H9 (cell line): Measurements from ENCODE around the gene PHACTR1. TPM values are rescaled to one million over a fixed set of nuclear protein-coding genes. Genes with fewer than 3 reads are reported as not detected.

Experiments used
- DNase-seq: peaks from one replicate; pipeline ENCODE4 v3.0.0-alpha.2; 2017
- H2AFZ ChIP-seq: one replicate; pipeline ENCODE4 v1.6.1; 2013; ENCODE audit warnings: mild to moderate bottlenecking, low read length, control low read depth, moderate library complexity
- H2AK5ac ChIP-seq: 2 replicates; pipeline ENCODE4 v1.6.1; 2013; ENCODE audit warnings: low read length, control low read depth, mixed read lengths; ENCODE audit not compliant: insufficient read length
- H2BK120ac ChIP-seq: one replicate; pipeline ENCODE4 v1.6.1; 2013; ENCODE audit warnings: low read depth, mild to moderate bottlenecking, low read length, control low read depth, inconsistent platforms; ENCODE audit not compliant: poor library complexity, severe bottlenecking
- H2BK12ac ChIP-seq: 2 replicates; pipeline ENCODE4 v1.6.1; 2013; ENCODE audit warnings: low read length, control low read depth, mixed read lengths, low read depth; ENCODE audit not compliant: insufficient read length
- H2BK15ac ChIP-seq: 2 replicates; pipeline ENCODE4 v1.6.1; 2013; ENCODE audit warnings: low read depth, low read length, control low read depth
- H2BK20ac ChIP-seq: one replicate; pipeline ENCODE4 v1.6.1; 2013; ENCODE audit warnings: low read depth, mild to moderate bottlenecking, low read length, control low read depth, inconsistent platforms; ENCODE audit not compliant: poor library complexity, severe bottlenecking
- H2BK5ac ChIP-seq: 2 replicates; pipeline ENCODE4 v1.6.1; 2013; ENCODE audit warnings: low read length, control low read depth, mixed read lengths; ENCODE audit not compliant: insufficient read length
- H3K14ac ChIP-seq: 2 replicates; pipeline ENCODE4 v1.6.1; 2013; ENCODE audit warnings: low read length, control low read depth; ENCODE audit not compliant: insufficient read depth
- H3K18ac ChIP-seq: 2 replicates; pipeline ENCODE4 v1.6.1; 2013; ENCODE audit warnings: low read depth, mild to moderate bottlenecking, mixed read lengths, low read length, control low read depth; ENCODE audit not compliant: insufficient read length
- H3K23ac ChIP-seq: 2 replicates; pipeline ENCODE4 v1.6.1; 2013; ENCODE audit warnings: low read length, control low read depth, mixed read lengths, low read depth; ENCODE audit not compliant: insufficient read length
- H3K23me2 ChIP-seq: 2 replicates; pipeline ENCODE4 v1.6.1; 2013; ENCODE audit warnings: low read depth, mild to moderate bottlenecking, mixed read lengths, low read length, control low read depth; ENCODE audit not compliant: insufficient read length, poor library complexity, severe bottlenecking
- H3K27ac ChIP-seq: 2 replicates; pipeline ENCODE4 v1.5.1; 2013; ENCODE audit warnings: low read length, control low read depth, mixed read lengths, low read depth; ENCODE audit not compliant: insufficient read length
- H3K27me3 ChIP-seq: 2 replicates; pipeline ENCODE4 v1.6.1; 2013; ENCODE audit warnings: low read length, control low read depth, inconsistent platforms; ENCODE audit not compliant: insufficient read depth
- H3K4ac ChIP-seq: 2 replicates; pipeline ENCODE4 v1.6.1; 2013; ENCODE audit warnings: low read depth, mild to moderate bottlenecking, control low read depth, inconsistent platforms, low read length, moderate library complexity
- H3K4me1 ChIP-seq: 2 replicates; pipeline ENCODE4 v1.6.1; 2013; ENCODE audit warnings: low read length, control low read depth, inconsistent platforms; ENCODE audit not compliant: insufficient read depth
- H3K4me2 ChIP-seq: 2 replicates; pipeline ENCODE4 v1.6.1; 2013; ENCODE audit warnings: low read length, control low read depth, mixed read lengths; ENCODE audit not compliant: insufficient read length, insufficient read depth
- H3K56ac ChIP-seq: 2 replicates; pipeline ENCODE4 v1.6.1; 2013; ENCODE audit warnings: low read depth, mild to moderate bottlenecking, mixed read lengths, low read length, control low read depth; ENCODE audit not compliant: insufficient read length
- H3K79me1 ChIP-seq: 2 replicates; pipeline ENCODE4 v1.6.1; 2013; ENCODE audit warnings: low read depth, mild to moderate bottlenecking, moderate library complexity, low read length, control low read depth, inconsistent platforms; ENCODE audit not compliant: insufficient read depth, poor library complexity, severe bottlenecking
- H3K79me2 ChIP-seq: 2 replicates; pipeline ENCODE4 v1.6.1; 2013; ENCODE audit warnings: low read length, control low read depth, inconsistent platforms; ENCODE audit not compliant: insufficient read depth
- H3K9ac ChIP-seq: 2 replicates; pipeline ENCODE4 v1.6.1; 2013; ENCODE audit warnings: low read length, control low read depth, mixed read lengths; ENCODE audit not compliant: insufficient read length; ENCODE audit errors: extremely low read depth
- H3K9me3 ChIP-seq: one replicate; pipeline ENCODE4 v1.6.1; 2013; ENCODE audit warnings: low read depth, low read length, inconsistent platforms; ENCODE audit not compliant: control insufficient read depth
- H3T11ph ChIP-seq: one replicate; pipeline ENCODE4 v1.6.1; 2013; ENCODE audit warnings: mild to moderate bottlenecking, low read length, control low read depth, inconsistent platforms
- H4K20me1 ChIP-seq: one replicate; pipeline ENCODE4 v1.6.1; 2013; ENCODE audit not compliant: control insufficient read depth, insufficient read length, insufficient read depth
- H4K5ac ChIP-seq: 2 replicates; pipeline ENCODE4 v1.6.1; 2013; ENCODE audit warnings: low read depth, mild to moderate bottlenecking, mixed read lengths, low read length, control low read depth; ENCODE audit not compliant: insufficient read length
- H4K8ac ChIP-seq: replicated peaks from 2 replicates; pipeline ENCODE4 v1.6.1; 2013; ENCODE audit warnings: low read length, control low read depth, mixed read lengths, low read depth; ENCODE audit not compliant: insufficient read length
- H4K91ac ChIP-seq: 2 replicates; pipeline ENCODE4 v1.6.1; 2013; ENCODE audit warnings: low read depth, mild to moderate bottlenecking, moderate library complexity, mixed read lengths, low read length, control low read depth; ENCODE audit not compliant: insufficient read length
- H3K27ac Mint-ChIP-seq, 3 experiments: 2 replicates in 2 of 3; 3 replicates in 1 of 3; pipeline ENCODE4 v1.8.0; 2020 to 2021; ENCODE audit warnings: mixed read lengths in 3 of 3, mild to moderate bottlenecking in 1 of 3, moderate library complexity in 1 of 3
- H3K27me3 Mint-ChIP-seq: 2 replicates; pipeline ENCODE4 v1.8.0; 2021; ENCODE audit warnings: low read depth, mild to moderate bottlenecking, moderate library complexity, mixed read lengths
- H3K36me3 Mint-ChIP-seq, 3 experiments: 2 replicates in 2 of 3; 3 replicates in 1 of 3; pipeline ENCODE4 v1.8.0; 2020 to 2021; ENCODE audit warnings: low read depth in 3 of 3, mixed read lengths in 3 of 3; ENCODE audit not compliant: insufficient read depth in 1 of 3
- H3K4me1 Mint-ChIP-seq, 2 experiments: 2 replicates each; pipeline ENCODE4 v1.8.0; 2020; ENCODE audit warnings: mixed read lengths in 2 of 2
- H3K4me3 Mint-ChIP-seq, 2 experiments: 2 replicates in 1 of 2; 3 replicates in 1 of 2; pipeline ENCODE4 v1.8.0; 2020 to 2021; ENCODE audit warnings: mild to moderate bottlenecking in 2 of 2, mixed read lengths in 2 of 2, moderate library complexity in 1 of 2
- H3K9me3 Mint-ChIP-seq, 2 experiments: 2 replicates in 1 of 2; 3 replicates in 1 of 2; pipeline ENCODE4 v1.8.0; 2020; ENCODE audit warnings: mild to moderate bottlenecking in 2 of 2, mixed read lengths in 2 of 2, moderate library complexity in 1 of 2
- CTCF ChIP-seq: fragments of 200-600 bp; sonication (generic); conservative IDR thresholded peaks from 3 replicates; pipeline ENCODE4 v1.8.0; 2021; ENCODE audit warnings: antibody characterized with exemption, mild to moderate bottlenecking
- WGBS: extraction: QIAGEN DNeasy Blood & Tissue Kit; methylation state at CpG from one replicate; pipeline ENCODE4 v1.1.7; 2013; ENCODE audit warnings: missing lambda C conversion rate, low lambda C conversion rate, mixed read lengths; ENCODE audit not compliant: insufficient read length; ENCODE audit errors: extremely low coverage; 5-methylcytosine and 5-hydroxymethylcytosine counted together
- total RNA-seq: library from RNA; stranded (reverse); gene quantifications from 2 replicates; pipeline ENCODE4 v1.2.1, GENCODE V29; 2021

PHACTR1 gene
- total RNA-seq, 1 experiment from 2014 or later: 15.9 TPM

DNA sequence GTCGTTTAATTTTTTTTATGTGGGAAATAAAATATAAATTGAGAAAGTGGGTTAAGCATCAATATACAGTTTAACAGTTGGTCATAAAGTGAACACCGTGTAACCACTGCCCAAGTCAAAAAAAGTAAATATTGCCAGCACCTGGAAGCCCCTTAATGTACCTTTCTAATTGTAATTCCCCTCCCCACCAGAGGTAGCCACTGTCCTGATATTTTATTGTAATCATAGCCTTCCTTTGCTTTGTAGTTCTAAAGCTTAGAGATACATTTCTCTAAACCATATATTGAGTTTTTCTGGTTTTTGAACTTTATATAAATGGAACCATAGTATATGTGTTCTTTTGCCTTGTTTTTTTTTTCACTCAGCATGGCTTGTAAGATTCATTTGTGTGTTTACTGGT, 431.2 kb downstream of the PHACTR1 start:
- Histone ChIP-seq H4K8ac (no peak overlapping the region), H3K9me3 (no peaks in the 10 kb centered on the region), H2BK20ac (no peak overlapping the region), H3K79me1 (no peaks in the 10 kb centered on the region), H3K27me3 (no peaks in the 10 kb centered on the region), H3K9ac (no peak overlapping the region), H2AFZ (no peak overlapping the region), H2BK15ac (no peak overlapping the region), H3K79me2 (no peaks in the 10 kb centered on the region), H3K27ac (no peak overlapping the region), H4K5ac (no peak overlapping the region), H3K4me2 (no peak overlapping the region), H3T11ph (no peak overlapping the region), H3K56ac (no peak overlapping the region), H3K18ac (no peak overlapping the region), H3K4me1 (peaks cover 13% of the 10 kb centered on the region; the same call in 1 of the 2 replicates), H4K91ac (no peak overlapping the region), H3K14ac (no peak overlapping the region), H3K4ac (no peak overlapping the region), H3K23me2 (no peaks in the 10 kb centered on the region), H2AK5ac (no peak overlapping the region), H4K20me1 (no peaks in the 10 kb centered on the region), H2BK12ac (no peak overlapping the region), H2BK120ac (no peak overlapping the region), H3K23ac (no peak overlapping the region), H2BK5ac (no peak overlapping the region)
- Mint-ChIP-seq H3K4me3 (no peak overlapping the region), H3K4me1 (peaks cover 38 to 40% of the 10 kb centered on the region in 2 experiments), H3K36me3 (no peaks in the 10 kb centered on the region), H3K27ac (no peak overlapping the region), H3K9me3 (no peaks in the 10 kb centered on the region), H3K27me3 (no peaks in the 10 kb centered on the region)
- DNase-seq: no peak
- TF ChIP-seq CTCF: peak; percentile 39; the same call in 2 of the 3 replicates
- WGBS: 100% methylated on average over 1 of the region's 2 CpGs
